Activated CD4-positive, alpha-beta T cell treated with anti-CD3 and anti-CD28 coated beads, Interleukin-2, amount 50 U/mL, for 24 hours (primary cell): ENCODE measurements around the gene GPC6.

Source experiments
- DNase-seq, 2 donors: peaks; one replicate each; pipeline ENCODE4 v3.0.0-alpha.2; 2020; ENCODE audit warnings: low read depth in 1 of 2, low spot score in 1 of 2

The GPC6 gene

GRCh38 chr13:93889430-93889951 is 662.9 kb downstream of the GPC6 start:
- no peak for DNase-seq

GRCh38 chr13:93899981-93900380 is 673.4 kb downstream of the GPC6 start:
- no peak for DNase-seq

GRCh38 chr13:93900731-93901130 is 674.1 kb downstream of the GPC6 start:
- DNase-seq, result no peak

GRCh38 chr13:93903909-93904308 is 677.3 kb downstream of the GPC6 start:
- DNase-seq, result no peak

GRCh38 chr13:93915269-93915809 is 688.7 kb downstream of the GPC6 start:
- DNase-seq, result no peak

- no peak for DNase-seq
These were observed 695.7 kb downstream of the GPC6 start for GRCh38 chr13:93922063-93922855.

GRCh38 chr13:93925990-93926389 is 699.4 kb downstream of the GPC6 start:
- DNase-seq, result no peak

GRCh38 chr13:93926425-93926824 is 699.8 kb downstream of the GPC6 start:
- DNase-seq, result no peak

GRCh38 chr13:93927431-93927830 is 700.8 kb downstream of the GPC6 start:
- no peak for DNase-seq

GRCh38 chr13:93932901-93933300 is 706.3 kb downstream of the GPC6 start:
- DNase-seq, result no peak

GRCh38 chr13:93936901-93937300 is 710.3 kb downstream of the GPC6 start:
- no peak for DNase-seq

GRCh38 chr13:93941444-93941843 is 714.8 kb downstream of the GPC6 start:
- DNase-seq, result no peak

GRCh38 chr13:93942016-93942415 is 715.4 kb downstream of the GPC6 start:
- no peak for DNase-seq

GRCh38 chr13:93945621-93946020 is 719.0 kb downstream of the GPC6 start:
- no peak for DNase-seq

- no peak for DNase-seq
These were observed 720.4 kb downstream of the GPC6 start for GRCh38 chr13:93946994-93947393.

- no peak for DNase-seq
These were observed 721.0 kb downstream of the GPC6 start for GRCh38 chr13:93947651-93948050.

GRCh38 chr13:93948162-93948922 is 721.7 kb downstream of the GPC6 start:
- DNase-seq, result no peak

GRCh38 chr13:93951108-93951507 is 724.5 kb downstream of the GPC6 start:
- no peak for DNase-seq

GRCh38 chr13:93951951-93952350 is 725.3 kb downstream of the GPC6 start:
- DNase-seq, result no peak

GRCh38 chr13:93953841-93954240 is 727.2 kb downstream of the GPC6 start:
- DNase-seq, result no peak

GRCh38 chr13:93955904-93956303 is 729.3 kb downstream of the GPC6 start:
- DNase-seq, result no peak

GRCh38 chr13:93956426-93956825 is 729.8 kb downstream of the GPC6 start:
- no peak for DNase-seq
